ENCODE data around the gene SEC22A.
"Not testable (repeated sequence)": the region's sequence is repeated elsewhere in the genome, so short reads cannot be mapped to it uniquely, and the experiment has no call there.

The SEC22A gene

GRCh38 chr3:123180791-123181190 is 21.0 kb upstream of the SEC22A start:
- no peak for DNase-seq (ENCODE audit: low spot score)

GRCh38 chr3:123186695-123187094 is 15.0 kb upstream of the SEC22A start:
- no peak for DNase-seq (ENCODE audit: low spot score)

GRCh38 chr3:123188058-123188457 is 13.7 kb upstream of the SEC22A start:
- no peak for DNase-seq (ENCODE audit: low spot score)

GRCh38 chr3:123193448-123194101 is 8.2 kb upstream of the SEC22A start:
- DNase-seq (ENCODE audit: low spot score), result no peak

GRCh38 chr3:123194552-123194951 is 7.2 kb upstream of the SEC22A start:
- no peak for DNase-seq (ENCODE audit: low spot score)

GRCh38 chr3:123198372-123198771 is 3.4 kb upstream of the SEC22A start:
- no peak for DNase-seq (ENCODE audit: low spot score)

GRCh38 chr3:123201223-123201556 is 553 bp upstream of the SEC22A start:
- no peak for DNase-seq (ENCODE audit: low spot score)

- peak; percentile 1 for DNase-seq (ENCODE audit: low spot score)
Observed at GRCh38 chr3:123202451-123202850, 708 bp downstream of the SEC22A start.

- no peak for DNase-seq (ENCODE audit: low spot score)
Observed at GRCh38 chr3:123218990-123219389, 17.2 kb downstream of the SEC22A start.

- DNase-seq (ENCODE audit: low spot score), result not testable (repeated sequence)
Observed at GRCh38 chr3:123221369-123221768, 19.6 kb downstream of the SEC22A start.

- DNase-seq (ENCODE audit: low spot score), result no peak
Observed at GRCh38 chr3:123225016-123225415, 23.3 kb downstream of the SEC22A start.

- DNase-seq (ENCODE audit: low spot score), result no peak
Observed at GRCh38 chr3:123226549-123226948, 24.8 kb downstream of the SEC22A start.

- DNase-seq (ENCODE audit: low spot score), result no peak
Observed at GRCh38 chr3:123229145-123229544, 27.4 kb downstream of the SEC22A start.

GRCh38 chr3:123236902-123237301 is 35.2 kb downstream of the SEC22A start:
- no peak for DNase-seq (ENCODE audit: low spot score)

GRCh38 chr3:123239186-123239585 is 37.4 kb downstream of the SEC22A start:
- DNase-seq (ENCODE audit: low spot score), result not testable (repeated sequence)

- no peak for DNase-seq (ENCODE audit: low spot score)
Observed at GRCh38 chr3:123239756-123240155, 38.0 kb downstream of the SEC22A start.

GRCh38 chr3:123244128-123244527 is 42.4 kb downstream of the SEC22A start:
- DNase-seq (ENCODE audit: low spot score), result peak; percentile 6

GRCh38 chr3:123246866-123247265 is 45.1 kb downstream of the SEC22A start:
- no peak for DNase-seq (ENCODE audit: low spot score)

GRCh38 chr3:123256256-123256655 is 54.5 kb downstream of the SEC22A start:
- no peak for DNase-seq (ENCODE audit: low spot score)

- DNase-seq (ENCODE audit: low spot score), result no peak
Observed at GRCh38 chr3:123258359-123258758, 56.6 kb downstream of the SEC22A start.

GRCh38 chr3:123258811-123259420 is 57.2 kb downstream of the SEC22A start:
- no peak for DNase-seq (ENCODE audit: low spot score)

- no peak for DNase-seq (ENCODE audit: low spot score)
Observed at GRCh38 chr3:123261666-123262065, 59.9 kb downstream of the SEC22A start.

GRCh38 chr3:123262226-123262625 is 60.5 kb downstream of the SEC22A start:
- no peak for DNase-seq (ENCODE audit: low spot score)

- no peak for DNase-seq (ENCODE audit: low spot score)
Observed at GRCh38 chr3:123262868-123263267, 61.1 kb downstream of the SEC22A start.
